ENCODE data around the gene CBX4.

DNA sequence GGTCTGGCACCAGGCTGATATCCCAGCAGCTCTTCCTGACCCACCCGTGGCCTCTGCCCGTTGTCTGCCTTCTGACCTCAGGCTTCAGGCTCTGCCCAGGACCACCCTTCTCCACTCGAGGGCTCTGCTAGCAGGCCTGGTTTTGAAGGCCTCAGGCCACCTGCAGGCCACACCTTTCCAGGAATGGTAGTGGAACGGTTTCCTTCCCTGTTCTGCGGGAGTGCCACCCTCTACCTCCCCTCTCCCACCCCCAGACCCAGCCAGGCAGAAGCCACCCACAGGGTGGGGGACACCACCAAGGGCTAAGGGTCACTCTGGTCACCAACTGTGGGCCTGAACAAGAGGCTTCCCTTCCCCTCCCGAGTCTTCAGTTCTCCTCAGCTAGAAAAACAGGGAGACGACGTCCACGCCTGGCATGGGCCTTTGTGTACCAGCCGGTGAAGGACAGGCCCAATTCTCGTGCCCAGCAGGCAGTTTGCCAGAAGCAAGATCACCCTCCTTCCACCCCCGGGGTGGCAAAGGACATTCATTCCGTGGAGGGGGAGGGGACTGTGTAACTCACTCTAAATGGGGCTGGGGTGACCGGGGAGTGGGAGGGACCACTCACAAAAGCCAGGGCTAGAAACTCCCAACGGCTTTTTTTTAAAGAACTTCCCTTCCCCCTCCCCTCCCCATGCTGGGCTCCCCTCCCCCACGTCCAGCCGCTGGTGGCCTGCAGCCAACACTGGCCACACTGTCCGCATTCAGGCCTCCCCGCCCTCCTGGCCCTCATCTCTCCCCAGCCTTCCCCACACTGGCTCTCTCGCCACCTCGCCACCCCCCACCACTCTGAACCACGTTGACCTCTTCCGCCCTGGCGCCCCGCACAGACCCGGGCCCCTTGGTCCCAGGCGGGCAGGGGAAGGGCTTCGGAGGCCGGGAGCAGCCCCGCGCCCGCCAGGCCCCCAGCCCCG lies 7.7 kb downstream of the CBX4 start:
- TF ChIP-seq, protein P1, sequence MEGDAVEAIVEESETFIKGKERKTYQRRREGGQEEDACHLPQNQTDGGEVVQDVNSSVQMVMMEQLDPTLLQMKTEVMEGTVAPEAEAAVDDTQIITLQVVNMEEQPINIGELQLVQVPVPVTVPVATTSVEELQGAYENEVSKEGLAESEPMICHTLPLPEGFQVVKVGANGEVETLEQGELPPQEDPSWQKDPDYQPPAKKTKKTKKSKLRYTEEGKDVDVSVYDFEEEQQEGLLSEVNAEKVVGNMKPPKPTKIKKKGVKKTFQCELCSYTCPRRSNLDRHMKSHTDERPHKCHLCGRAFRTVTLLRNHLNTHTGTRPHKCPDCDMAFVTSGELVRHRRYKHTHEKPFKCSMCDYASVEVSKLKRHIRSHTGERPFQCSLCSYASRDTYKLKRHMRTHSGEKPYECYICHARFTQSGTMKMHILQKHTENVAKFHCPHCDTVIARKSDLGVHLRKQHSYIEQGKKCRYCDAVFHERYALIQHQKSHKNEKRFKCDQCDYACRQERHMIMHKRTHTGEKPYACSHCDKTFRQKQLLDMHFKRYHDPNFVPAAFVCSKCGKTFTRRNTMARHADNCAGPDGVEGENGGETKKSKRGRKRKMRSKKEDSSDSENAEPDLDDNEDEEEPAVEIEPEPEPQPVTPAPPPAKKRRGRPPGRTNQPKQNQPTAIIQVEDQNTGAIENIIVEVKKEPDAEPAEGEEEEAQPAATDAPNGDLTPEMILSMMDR (IDR thresholded peaks at IDR 0.05 in 8 of 11, conservative IDR thresholded peaks at IDR 0.05 in 3 of 11): no peak
- TF ChIP-seq POLR2A (IDR thresholded peaks at IDR 0.05) (no peak), POLR2AphosphoS5 (IDR thresholded peaks at IDR 0.05) (peak in 2 of 3 donors; percentile 7 to 43)
